H1 (cell line): Measurements from ENCODE around the gene KLKB1. TPM values are rescaled to one million over a fixed set of nuclear protein-coding genes. Genes with fewer than 3 reads are reported as not detected.

Source experiments
- CTCF ChIA-PET: fragments of 300-600 bp; sonication (Branson Sonifier 250); formaldehyde crosslinking; loops from one replicate; lab custom pipeline; 2021; ENCODE audit not compliant: partially characterized antibody; lab: Charles Lee
- POLR2A ChIA-PET: fragments of 300-600 bp; sonication (Branson Sonifier 250); formaldehyde crosslinking; loops from one replicate; lab custom pipeline; 2021; ENCODE audit warnings: inconsistent platforms; ENCODE audit not compliant: partially characterized antibody; lab: Charles Lee
- DNase-seq, 2 experiments: peaks; one replicate each; pipeline versions ENCODE4 v3.0.0 to v3.0.0-alpha.2; 2010 to 2022; ENCODE audit warnings: low spot score in 2 of 2, low read depth in 1 of 2, mixed read lengths in 1 of 2
- FAIRE-seq: peaks from 2 replicates; lab custom pipeline; 2011; peaks lifted over from hg19 to GRCh38; lab: Jason Lieb, UNC
- H2AFZ ChIP-seq: 2 replicates; pipeline ENCODE4 v1.8.1; 2012; ENCODE audit warnings: low read length, inconsistent platforms
- H2AK5ac ChIP-seq: 2 replicates; pipeline ENCODE4 v1.6.1; 2013; ENCODE audit warnings: low read depth, low read length
- H2BK120ac ChIP-seq: replicated peaks from 2 replicates; pipeline ENCODE3; 2013; ENCODE audit warnings: low read depth, low read length, inconsistent platforms
- H2BK12ac ChIP-seq: 2 replicates; pipeline ENCODE4 v1.6.1; 2013; ENCODE audit warnings: low read depth, low read length
- H2BK15ac ChIP-seq: 2 replicates; pipeline ENCODE4 v1.6.1; 2013; ENCODE audit warnings: low read length
- H2BK20ac ChIP-seq: 2 replicates; pipeline ENCODE4 v1.6.1; 2013; ENCODE audit warnings: low read length
- H2BK5ac ChIP-seq: 2 replicates; pipeline ENCODE4 v1.6.1; 2013; ENCODE audit warnings: low read depth, low read length
- H3K14ac ChIP-seq: 2 replicates; pipeline ENCODE4 v1.6.1; 2013; ENCODE audit warnings: inconsistent platforms; ENCODE audit not compliant: insufficient read length
- H3K18ac ChIP-seq: 2 replicates; pipeline ENCODE4 v1.6.1; 2013; ENCODE audit warnings: low read length; ENCODE audit errors: extremely low read depth
- H3K23ac ChIP-seq: 2 replicates; pipeline ENCODE4 v1.6.1; 2013; ENCODE audit warnings: inconsistent platforms; ENCODE audit not compliant: insufficient read length
- H3K23me2 ChIP-seq: 2 replicates; pipeline ENCODE4 v1.6.1; 2013; ENCODE audit warnings: low read depth, low read length
- H3K27ac ChIP-seq: 2 replicates; pipeline ENCODE4 v1.6.1; 2011; ENCODE audit warnings: low read depth, low read length, inconsistent platforms
- H3K27me3 ChIP-seq, 4 experiments: replicated peaks in 1 of 4; 1 replicate in 1 of 4; 2 replicates in 3 of 4; pipeline versions ENCODE4 v1.6.1 to v1.8.1; 2011 to 2013; ENCODE audit warnings: low read length in 3 of 4, mild to moderate bottlenecking in 3 of 4, inconsistent platforms in 2 of 4, mixed read lengths in 2 of 4, moderate library complexity in 1 of 4; ENCODE audit not compliant: control insufficient read depth in 3 of 4, insufficient read depth in 3 of 4; ENCODE audit errors: extremely low read depth in 1 of 4
- H3K36me3 ChIP-seq, 4 experiments: 2 replicates each; pipeline versions ENCODE4 v1.6.1 to v1.8.1; 2011 to 2013; ENCODE audit warnings: mild to moderate bottlenecking in 4 of 4, low read length in 3 of 4, moderate library complexity in 2 of 4, control low read depth in 1 of 4, inconsistent platforms in 1 of 4; ENCODE audit not compliant: insufficient read depth in 4 of 4, control insufficient read depth in 2 of 4
- H3K4ac ChIP-seq: replicated peaks from 2 replicates; pipeline ENCODE3; 2013; ENCODE audit warnings: low read length, low read depth, mixed read lengths, inconsistent platforms; ENCODE audit not compliant: insufficient read length
- H3K4me1 ChIP-seq, 4 experiments: replicated peaks in 1 of 4; 1 replicate in 1 of 4; 2 replicates in 3 of 4; pipeline versions ENCODE4 v1.6.1 to v1.8.1; 2011 to 2013; ENCODE audit warnings: low read length in 3 of 4, inconsistent platforms in 2 of 4, mixed read lengths in 1 of 4; ENCODE audit not compliant: insufficient read depth in 4 of 4, control insufficient read depth in 3 of 4
- H3K4me2 ChIP-seq, 2 experiments: 2 replicates each; pipeline versions ENCODE4 v1.6.1 to v1.8.1; 2011 to 2013; ENCODE audit warnings: low read depth in 2 of 2, low read length in 2 of 2, control low read depth in 1 of 2, inconsistent platforms in 1 of 2, mild to moderate bottlenecking in 1 of 2; ENCODE audit not compliant: insufficient read depth in 1 of 2
- H3K4me3 ChIP-seq, 4 experiments: fragments of 200-600, 300-600 bp in 1 of 4; sonication (generic), shearing (Covaris generic), sonication (Bioruptor Twin) in 1 of 4; 2 replicates each; pipeline versions ENCODE4 v1.5.1 to v1.8.1; 2011 to 2016; ENCODE audit warnings: low read length in 4 of 4, low read depth in 3 of 4, control low read depth in 2 of 4, inconsistent platforms in 2 of 4, mild to moderate bottlenecking in 2 of 4, mixed read lengths in 1 of 4, moderate library complexity in 1 of 4; ENCODE audit not compliant: insufficient read depth in 2 of 4; ENCODE audit errors: extremely low read depth in 1 of 4
- H3K56ac ChIP-seq: replicated peaks from 2 replicates; pipeline ENCODE3; 2013; ENCODE audit warnings: low read depth, mild to moderate bottlenecking, mixed read lengths, low read length, inconsistent platforms; ENCODE audit not compliant: insufficient read length
- H3K79me1 ChIP-seq: 2 replicates; pipeline ENCODE4 v1.6.1; 2013; ENCODE audit warnings: low read depth, low read length, control low read depth
- H3K79me2 ChIP-seq, 2 experiments: 2 replicates each; pipeline versions ENCODE4 v1.6.1 to v1.8.1; 2012 to 2013; ENCODE audit warnings: low read length in 2 of 2, mild to moderate bottlenecking in 2 of 2, inconsistent platforms in 1 of 2; ENCODE audit not compliant: insufficient read depth in 2 of 2, control insufficient read depth in 1 of 2
- H3K9ac ChIP-seq, 4 experiments: replicated peaks in 1 of 4; 1 replicate in 1 of 4; 2 replicates in 3 of 4; pipeline versions ENCODE4 v1.6.1 to v1.8.1; 2011 to 2013; ENCODE audit warnings: low read depth in 3 of 4, low read length in 3 of 4, control low read depth in 2 of 4, mild to moderate bottlenecking in 2 of 4, moderate library complexity in 2 of 4, inconsistent platforms in 1 of 4; ENCODE audit errors: extremely low read depth in 1 of 4
- H3K9me3 ChIP-seq, 2 experiments: 2 replicates each; pipeline versions ENCODE4 v1.6.1 to v1.8.1; 2012 to 2013; ENCODE audit warnings: mild to moderate bottlenecking in 2 of 2, moderate library complexity in 2 of 2, control low read depth in 1 of 2, inconsistent platforms in 1 of 2, low read depth in 1 of 2, low read length in 1 of 2, mixed read lengths in 1 of 2; ENCODE audit not compliant: insufficient read depth in 2 of 2
- H4K20me1 ChIP-seq, 2 experiments: replicated peaks in 1 of 2; 2 replicates each; pipeline versions ENCODE3 to v1.8.1; 2011 to 2013; ENCODE audit warnings: inconsistent platforms in 2 of 2, low read length in 2 of 2, mild to moderate bottlenecking in 1 of 2; ENCODE audit not compliant: insufficient read depth in 2 of 2, control insufficient read depth in 1 of 2
- H4K5ac ChIP-seq: 2 replicates; pipeline ENCODE4 v1.6.1; 2013; ENCODE audit warnings: low read length, low read depth, mixed read lengths, inconsistent platforms; ENCODE audit not compliant: insufficient read length
- H4K8ac ChIP-seq: 2 replicates; pipeline ENCODE4 v1.8.0; 2013; ENCODE audit warnings: mild to moderate bottlenecking, moderate library complexity, low read length, inconsistent platforms; ENCODE audit not compliant: insufficient read depth; ENCODE audit errors: extremely low read depth
- H4K91ac ChIP-seq: replicated peaks from 2 replicates; pipeline ENCODE3; 2013; ENCODE audit warnings: low read length, mixed read lengths, inconsistent platforms; ENCODE audit not compliant: insufficient read length
- CBX5 ChIP-seq: fragments of 300-800, 300-1000 bp; sonication (generic); IDR thresholded peaks from 2 replicates; pipeline ENCODE4 v1.7.1; 2016; ENCODE audit warnings: antibody characterized with exemption, low read length, low read depth
- CHD1 ChIP-seq: IDR thresholded peaks from 2 replicates; pipeline ENCODE4 v1.6.1; 2012; ENCODE audit warnings: low read depth, low read length, improper control_type of control experiment
- CHD2 ChIP-seq: IDR thresholded peaks from 2 replicates; pipeline ENCODE4 v1.6.1; 2012; ENCODE audit warnings: low read length, improper control_type of control experiment
- CTBP2 ChIP-seq: IDR thresholded peaks from 2 replicates; pipeline ENCODE4 v1.7.0; 2011; ENCODE audit warnings: borderline replicate concordance, mild to moderate bottlenecking, moderate library complexity, mixed read lengths, low read length; ENCODE audit not compliant: insufficient read depth, insufficient read length
- EP300 ChIP-seq, 2 experiments: IDR thresholded peaks; 1 replicate in 1 of 2; 2 replicates in 1 of 2; pipeline ENCODE4 v1.6.1; 2011 to 2012; ENCODE audit warnings: low read depth in 2 of 2, low read length in 2 of 2, mild to moderate bottlenecking in 2 of 2, borderline replicate concordance in 1 of 2, inconsistent platforms in 1 of 2, moderate library complexity in 1 of 2
- EZH2 ChIP-seq: fragments of 200-600 bp; sonication (generic); IDR thresholded peaks from 2 replicates; pipeline ENCODE4 v1.7.1; 2012; ENCODE audit warnings: low read depth, mild to moderate bottlenecking, moderate library complexity, low read length, inconsistent platforms; ENCODE audit not compliant: severe bottlenecking
- HDAC2 ChIP-seq, 2 experiments: fragments of 300-600 bp in 1 of 2; sonication (generic) in 1 of 2; IDR thresholded peaks; 2 replicates each; pipeline ENCODE4 v1.6.1; 2011 to 2012; ENCODE audit warnings: low read depth in 2 of 2, low read length in 2 of 2, mild to moderate bottlenecking in 2 of 2, moderate library complexity in 2 of 2, borderline replicate concordance in 1 of 2, inconsistent platforms in 1 of 2
- HDAC6 ChIP-seq: IDR thresholded peaks from one replicate; pipeline ENCODE4 v1.7.1; 2012; ENCODE audit warnings: low read depth, mild to moderate bottlenecking, inconsistent platforms, low read length, moderate library complexity
- KDM1A ChIP-seq: fragments of 200-600, 300-600 bp; sonication (generic); IDR thresholded peaks from 2 replicates; pipeline ENCODE4 v1.7.1; 2016; ENCODE audit warnings: mild to moderate bottlenecking, low read length, borderline replicate concordance
- SAP30 ChIP-seq: fragments of 300-600 bp; sonication (generic); IDR thresholded peaks from 2 replicates; pipeline ENCODE4 v1.7.1; 2012; ENCODE audit warnings: low read length, moderate library complexity, mild to moderate bottlenecking, inconsistent platforms; ENCODE audit not compliant: insufficient read depth, insufficient replicate concordance
- SIX5 ChIP-seq: IDR thresholded peaks from 2 replicates; pipeline ENCODE4 v1.6.1; 2011; ENCODE audit warnings: mild to moderate bottlenecking, low read depth, low read length
- TAF7 ChIP-seq: optimal IDR thresholded peaks from 2 replicates; pipeline ENCODE3; 2011; ENCODE audit warnings: low read depth, mild to moderate bottlenecking, inconsistent platforms, low read length, moderate library complexity, borderline replicate concordance
- WGBS, 2 experiments: shearing (Covaris generic) in 1 of 2; methylation state at CpG; one replicate each; pipeline versions ENCODE4 v1.1.6 to v1.1.7; 2013 to 2015; ENCODE audit warnings: low lambda C conversion rate in 2 of 2, mixed read lengths in 2 of 2, inconsistent platforms in 1 of 2, low coverage in 1 of 2, missing lambda C conversion rate in 1 of 2; ENCODE audit not compliant: insufficient replicate concordance in 2 of 2, insufficient coverage in 1 of 2, insufficient read length in 1 of 2; ENCODE audit errors: extremely low coverage in 1 of 2, missing lambda C conversion rate in 1 of 2; 5-methylcytosine and 5-hydroxymethylcytosine counted together
- polyA plus RNA-seq, 7 experiments: library from polyadenylated mRNA; depleted of rRNA in 3 of 7; stranded (reverse) in 5 of 7; unstranded in 2 of 7; fragments of >200 nt in 5 of 7; fragments of 200-250 nt in 2 of 7; gene quantifications; 1 replicate in 5 of 7; 2 replicates in 1 of 7; 4 replicates in 1 of 7; pipeline versions ENCODE4 v1.2.1 to v1.2.3, GENCODE V29; 2011 to 2013; ENCODE audit warnings: missing spikeins in 2 of 7, mixed read lengths in 2 of 7
- total RNA-seq: library from RNA; stranded (reverse); fragmentation: NEBNext Ultra II Directional; extraction: Animal tissue kit (Norgen Biotek cat#: 25700); gene quantifications from 2 replicates; pipeline ENCODE4 v1.2.1, GENCODE V29; 2021

The KLKB1 gene
- total and polyA plus RNA-seq, 2 of the 8 experiments (the other 6 are each of a cell fraction or from before 2014, with no cell fraction given), result 12.0 to 20.9 TPM

DNA sequence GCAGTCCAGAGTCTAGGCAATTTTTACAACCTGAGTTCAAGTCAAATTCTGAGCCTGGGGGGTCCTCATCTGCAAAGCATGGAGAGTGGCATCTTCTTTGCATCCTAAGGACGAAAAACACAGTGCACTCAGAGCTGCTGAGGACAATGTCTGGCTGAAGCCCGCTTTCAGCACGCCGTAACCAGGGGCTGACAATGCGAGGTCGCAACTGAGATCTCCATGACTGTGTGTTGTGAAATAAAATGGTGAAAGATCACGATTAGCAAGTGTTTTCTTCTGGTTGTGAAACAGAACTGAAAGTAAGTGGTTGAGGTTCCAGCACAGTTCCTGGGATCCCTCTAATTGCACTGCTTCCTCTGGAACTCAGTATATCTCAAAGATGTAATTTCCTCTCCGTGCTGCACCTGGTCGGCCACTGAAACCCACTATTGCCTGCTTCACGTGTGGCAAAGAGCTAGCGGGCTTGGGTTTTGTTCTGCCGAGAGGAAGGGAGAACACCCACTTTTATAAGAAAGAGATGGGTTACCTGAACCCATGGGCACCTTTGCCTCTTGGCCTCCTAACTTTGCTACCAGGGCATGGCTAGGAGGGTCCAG lies 31.0 kb downstream of the KLKB1 start:
- H2BK120ac ChIP-seq, result no peak overlapping the region
- H3K18ac ChIP-seq, result no peak overlapping the region
- H2BK5ac ChIP-seq, result no peak overlapping the region
- 0 out of 2 replicates have a peak overlapping the region, but pooled peaks have one; percentile 41 for H2BK20ac ChIP-seq
- POLR2A ChIA-PET, result interaction anchor here (0.9 to 1.4 kb wide), 5 partner anchors 8 to 69 kb away, joined by 3 to 6 read pairs (median 3); no protein-coding TSS in a partner anchor
- CTCF ChIA-PET, result no interaction called here
- no peak overlapping the region for H3K56ac ChIP-seq
- 0 out of 2 replicates have a peak overlapping the region, but pooled peaks have one; percentile 39 for H2BK12ac ChIP-seq
- 0 out of 2 replicates have a peak overlapping the region, but pooled peaks have one; percentile 39 for H2AK5ac ChIP-seq
- H3K4ac ChIP-seq, result no peak overlapping the region
- H2AFZ ChIP-seq, result no peak overlapping the region
- H3K14ac ChIP-seq, result no peak overlapping the region
- H2BK15ac ChIP-seq, result no peak overlapping the region
- no peaks in the 10 kb centered on the region for H3K79me1 ChIP-seq
- no peak overlapping the region for H3K4me3 ChIP-seq
- H4K8ac ChIP-seq, result peak overlapping the region; percentile 57
- peaks cover 0 to 41% (median 19%) of the 10 kb centered on the region in 4 experiments; a peak in 7 of 8 replicates for H3K36me3 ChIP-seq
- WGBS, 2 experiments, result 96% methylated on average over 12 of the region's 12 CpGs; no CpG with 5 or more reads in 1 of the 2 experiments
- H3K27me3 ChIP-seq, result no peaks in the 10 kb centered on the region
- H3K27ac ChIP-seq, result no peak overlapping the region
- no peak overlapping the region for H4K5ac ChIP-seq
- H3K4me1 ChIP-seq, result peaks cover 0 to 3% (median 1%) of the 10 kb centered on the region in 4 experiments; a peak in 3 of 7 replicates
- H3K9ac ChIP-seq, result no peak overlapping the region
- H3K23ac ChIP-seq, result no peak overlapping the region
- no peaks in the 10 kb centered on the region for H3K79me2 ChIP-seq
- no peak overlapping the region for H3K4me2 ChIP-seq
- DNase-seq, result no peak
- FAIRE-seq, result no peak
- H4K20me1 ChIP-seq, result no peaks in the 10 kb centered on the region
- peaks cover 0 to 7% of the 10 kb centered on the region in 2 experiments; a peak in 2 of 4 replicates for H3K9me3 ChIP-seq
- no peak overlapping the region for H4K91ac ChIP-seq
- H3K23me2 ChIP-seq, result no peaks in the 10 kb centered on the region; the same call in 1 of the 2 replicates
- TF ChIP-seq SIX5 (no peak), CTBP2 (no peak), HDAC6 (no peak), SAP30 (no peak), HDAC2 (IDR thresholded peaks at IDR 0.05; ENCODE audit: borderline replicate concordance in 1 of 2, low read depth in 2 of 2, low read length in 2 of 2) (no peak), CHD2 (no peak), EZH2 (no peak), CHD1 (no peak), EP300 (IDR thresholded peaks at IDR 0.05; ENCODE audit: borderline replicate concordance in 1 of 2, low read depth in 2 of 2, low read length in 2 of 2) (no peak), CBX5 (no peak), TAF7 (no peak), KDM1A (no peak)
